NK-92 (cell line): ENCODE measurements around the gene OPRL1.

ENCODE experiments used
- DNase-seq: peaks from one replicate; lab custom pipeline; 2025; ENCODE audit not compliant: unreplicated experiment; lab: John Stamatoyannopoulos, UW

Gene OPRL1

GRCh38 chr20:64101731-64102621 is 22.1 kb downstream of the OPRL1 start:
- DNase-seq = no peak

GRCh38 chr20:64102647-64103354 is 22.9 kb downstream of the OPRL1 start:
- DNase-seq = no peak

- DNase-seq = no peak
These were observed 24.2 kb downstream of the OPRL1 start for GRCh38 chr20:64103871-64104666.

GRCh38 chr20:64104667-64105451 is 25.0 kb downstream of the OPRL1 start:
- DNase-seq = no peak

GRCh38 chr20:64105846-64106434 is 26.1 kb downstream of the OPRL1 start:
- DNase-seq = no peak

DNA sequence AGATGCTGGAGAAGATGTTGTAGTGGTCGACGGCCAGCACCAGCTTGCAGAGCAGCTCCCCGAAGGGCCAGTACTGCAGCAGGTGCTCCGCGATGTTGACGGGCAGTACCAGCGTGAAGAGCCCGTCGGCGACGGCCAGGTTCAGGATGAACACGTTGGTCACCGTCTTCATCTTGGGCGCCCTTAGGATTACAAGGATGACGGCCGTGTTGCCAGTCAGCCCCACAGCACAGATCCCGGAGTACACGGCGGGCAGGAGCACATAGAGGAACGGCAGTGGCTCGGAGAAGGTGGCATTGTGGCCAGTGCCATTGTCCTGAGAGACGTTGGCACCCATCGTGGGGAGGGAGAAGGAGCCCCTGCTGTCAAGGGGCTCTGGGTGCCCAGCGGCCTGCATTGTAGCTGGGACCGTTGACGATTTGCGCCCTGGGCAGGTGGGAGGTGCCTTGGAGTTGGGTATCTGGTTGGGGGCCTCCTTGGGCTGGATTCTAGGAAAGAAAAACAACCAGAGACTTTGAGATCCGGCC is 26.6 kb downstream of the OPRL1 start:
- no peak for DNase-seq

- DNase-seq = no peak
These were observed 27.3 kb downstream of the OPRL1 start, which contains the start of gene NPBWR2 for GRCh38 chr20:64106981-64107735. Gene NPBWR2 (minus strand): TSS chr20:64107565. CDS start chr20:64106831, 734 bp downstream.

GRCh38 chr20:64107736-64108457 is 28.0 kb downstream of the OPRL1 start:
- DNase-seq = no peak

DNA sequence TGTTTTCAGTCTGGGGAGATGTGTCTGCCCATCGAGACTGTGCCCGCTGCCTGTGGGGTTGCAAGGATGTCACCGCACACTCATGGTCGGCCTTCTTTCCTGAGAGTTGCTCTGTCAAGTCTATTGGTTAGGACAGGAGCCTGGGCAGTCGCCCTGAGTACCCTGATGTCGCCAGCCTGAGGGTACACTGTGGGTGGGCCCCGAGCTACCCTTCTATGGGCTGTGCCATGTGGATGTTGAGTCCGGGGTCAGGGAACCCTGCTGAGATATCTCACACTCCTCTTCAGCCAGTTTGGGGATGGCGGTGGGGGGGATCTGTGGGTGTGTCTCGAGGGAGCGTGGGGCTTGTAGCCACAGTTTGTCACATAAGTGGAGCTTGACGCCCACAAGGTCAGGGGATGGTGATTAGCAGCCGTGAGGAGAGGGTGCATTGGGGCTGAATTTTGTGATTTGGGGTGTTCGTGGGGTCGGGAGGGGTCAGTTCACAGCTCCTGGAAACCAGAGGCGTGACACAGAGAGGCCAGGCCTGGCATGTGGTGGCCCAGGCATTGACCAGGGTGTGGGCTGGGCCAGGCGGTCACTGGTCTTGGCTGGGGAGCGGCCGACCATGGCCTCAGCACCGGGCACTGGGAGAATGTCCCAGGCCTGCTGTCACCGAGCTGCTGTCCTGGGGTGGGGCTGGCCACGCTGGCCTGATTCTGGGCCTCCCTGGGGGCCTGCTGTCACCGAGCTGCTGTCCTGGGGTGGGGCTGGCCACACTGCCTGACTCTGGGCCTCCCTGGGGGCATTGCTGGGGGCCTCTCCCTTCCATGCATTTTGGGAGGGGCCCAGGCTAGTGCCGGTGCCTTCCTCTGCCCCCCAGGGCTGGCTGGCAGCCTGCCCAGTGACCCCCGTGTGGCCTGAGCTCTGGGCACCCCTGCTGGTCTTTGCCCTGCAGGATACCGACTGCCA is 29.1 kb downstream of the OPRL1 start:
- DNase-seq = no peak

- no peak for DNase-seq
These were observed 30.0 kb downstream of the OPRL1 start for GRCh38 chr20:64109831-64110391.

GRCh38 chr20:64110411-64111068 is 30.7 kb downstream of the OPRL1 start:
- no peak for DNase-seq

DNA sequence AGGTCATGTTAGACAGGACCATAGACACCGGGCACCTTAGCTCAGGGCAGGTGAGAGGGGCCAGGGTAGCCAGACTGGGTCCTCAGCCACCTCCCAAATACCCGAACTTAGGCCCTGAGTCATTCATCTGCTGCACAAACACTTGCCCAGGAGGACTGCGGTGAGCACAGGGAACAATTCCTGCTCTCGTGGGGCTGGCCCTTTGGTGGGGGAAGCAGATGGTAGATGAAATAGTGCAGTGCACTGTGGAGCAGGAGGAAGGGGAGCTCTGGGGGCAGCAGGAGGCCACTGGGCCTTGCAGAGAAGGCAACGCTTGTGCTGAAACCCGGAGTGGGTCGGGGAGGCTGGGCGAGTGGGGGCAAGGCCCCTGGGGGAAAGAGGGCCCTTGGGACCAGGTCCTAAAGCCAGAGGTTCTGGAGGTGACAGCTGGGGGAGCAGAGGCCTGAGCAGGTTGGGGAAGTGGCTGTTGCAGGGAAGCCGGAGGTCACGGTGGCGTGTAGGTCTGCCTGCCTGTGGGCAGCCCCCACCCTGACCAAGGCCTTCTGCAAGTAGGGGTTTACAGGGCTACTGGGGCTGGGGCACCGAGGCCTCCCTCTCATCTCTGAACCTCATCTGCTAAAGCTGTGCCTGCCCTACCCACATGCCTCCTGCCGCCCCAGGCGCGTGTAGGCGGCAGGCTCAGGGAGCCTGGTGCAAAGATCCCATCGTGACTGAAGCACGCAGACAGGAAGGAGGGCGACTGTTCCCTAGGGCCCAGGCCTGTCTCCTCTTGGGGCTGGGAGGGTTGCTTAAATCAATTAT is 32.2 kb downstream of the OPRL1 start:
- no peak for DNase-seq

DNA sequence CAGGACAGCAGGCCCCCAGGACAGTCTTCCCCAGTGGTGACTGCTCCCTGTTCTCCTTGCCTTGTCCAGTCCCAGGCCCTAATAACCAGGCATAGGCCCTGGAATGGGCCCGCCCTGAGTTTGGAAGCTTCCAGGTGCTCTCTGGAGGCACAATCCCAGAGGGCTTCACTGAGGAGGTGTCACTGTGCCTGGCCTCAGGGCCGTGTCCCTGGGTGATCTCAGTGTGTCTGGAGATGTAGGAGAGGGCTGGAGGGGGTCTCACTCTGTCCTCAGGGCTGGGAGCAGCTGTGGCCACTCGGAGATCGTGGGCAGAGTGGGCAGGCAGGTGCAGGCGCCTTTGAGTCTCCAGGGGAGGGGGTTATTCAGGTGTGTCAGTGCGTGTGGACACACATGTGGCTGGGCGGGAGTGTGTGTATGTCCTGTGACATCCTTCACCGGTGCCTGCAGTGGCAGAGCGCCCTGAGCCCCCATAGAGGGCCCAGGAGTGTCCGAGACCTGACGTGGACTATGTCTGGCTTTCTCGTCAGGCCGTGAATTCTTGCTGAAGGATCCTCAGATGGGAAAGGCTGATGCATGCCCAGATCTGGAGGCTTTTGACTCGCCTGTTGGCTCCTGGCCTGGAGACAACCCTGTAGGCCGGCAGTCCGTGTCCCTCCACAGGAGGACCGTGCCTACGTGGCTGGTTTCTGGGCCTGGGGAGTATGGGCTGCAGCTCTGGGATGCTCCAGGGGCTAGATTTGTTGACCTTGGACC is 33.0 kb downstream of the OPRL1 start:
- no peak for DNase-seq

- no peak for DNase-seq
These were observed 33.5 kb downstream of the OPRL1 start for GRCh38 chr20:64113444-64113775.

DNA sequence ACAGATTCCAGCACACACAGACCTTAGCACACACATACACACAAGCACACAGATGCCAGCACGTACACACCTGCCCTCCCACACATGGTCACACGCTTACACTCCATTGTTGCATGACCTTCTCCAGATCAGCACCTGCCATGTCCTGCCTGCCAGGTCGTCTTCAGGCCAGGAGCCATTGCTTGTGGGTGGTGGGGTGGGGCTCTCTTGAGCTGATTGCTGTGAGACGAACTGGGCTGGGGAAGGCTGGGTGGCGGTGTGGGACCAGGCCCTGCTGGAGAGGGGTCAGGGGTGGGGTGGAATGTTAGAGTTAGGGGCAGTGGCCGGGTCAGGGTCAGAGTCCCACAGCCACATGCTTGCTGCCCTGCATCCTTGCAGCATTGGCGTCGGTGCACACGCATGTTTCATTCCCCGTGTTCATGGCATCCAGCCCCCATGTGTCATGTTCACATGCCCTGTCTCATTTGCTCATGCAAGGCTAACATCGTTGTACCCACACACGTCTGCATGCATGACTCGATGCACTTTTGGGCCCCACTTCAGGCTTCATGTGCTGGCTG is 34.0 kb downstream of the OPRL1 start:
- DNase-seq = no peak
